Activated CD4-positive, alpha-beta T cell treated with anti-CD3 and anti-CD28 coated beads for 48 hours (primary cell): ENCODE results near the gene S100A10.

ENCODE experiments used
- DNase-seq: peaks from one replicate; pipeline ENCODE4 v3.0.0-alpha.2; 2020

The S100A10 gene

GRCh38 chr1:151985768-151986167 is 7.9 kb downstream of the S100A10 start:
- DNase-seq, result no peak

- no peak for DNase-seq
Observed at GRCh38 chr1:151985270-151985669, 8.4 kb downstream of the S100A10 start.

DNA sequence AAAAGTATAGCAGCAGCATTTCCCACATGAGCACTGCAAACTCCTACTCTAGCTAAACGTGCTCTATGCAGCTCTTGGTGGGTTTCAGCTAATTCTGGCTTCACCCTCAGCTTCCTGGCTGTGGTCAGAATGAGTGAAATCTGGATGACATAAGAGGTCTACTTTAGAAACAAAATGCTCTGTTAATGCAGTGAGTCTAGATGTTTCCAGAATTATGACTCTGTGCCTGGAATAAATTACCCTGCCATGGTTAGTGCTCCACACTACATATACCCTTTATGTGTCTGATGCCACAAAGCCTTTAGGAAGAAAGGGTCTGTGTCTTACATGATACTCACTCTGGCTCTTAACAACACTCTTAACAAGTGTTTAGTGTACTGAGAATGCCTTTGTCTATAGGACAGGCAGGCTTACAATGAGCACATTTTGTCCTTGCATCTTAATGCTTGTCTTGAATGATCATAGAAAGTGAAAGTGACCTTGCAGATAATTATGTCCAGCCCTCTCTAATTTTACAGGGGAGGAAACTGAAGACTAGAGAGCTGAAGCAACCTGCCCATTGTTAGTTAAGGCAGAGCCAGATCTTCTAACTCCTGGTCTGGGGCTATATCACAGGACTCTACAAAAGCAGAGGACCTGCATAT is 9.2 kb downstream of the S100A10 start:
- DNase-seq, result peak; percentile 49

DNA sequence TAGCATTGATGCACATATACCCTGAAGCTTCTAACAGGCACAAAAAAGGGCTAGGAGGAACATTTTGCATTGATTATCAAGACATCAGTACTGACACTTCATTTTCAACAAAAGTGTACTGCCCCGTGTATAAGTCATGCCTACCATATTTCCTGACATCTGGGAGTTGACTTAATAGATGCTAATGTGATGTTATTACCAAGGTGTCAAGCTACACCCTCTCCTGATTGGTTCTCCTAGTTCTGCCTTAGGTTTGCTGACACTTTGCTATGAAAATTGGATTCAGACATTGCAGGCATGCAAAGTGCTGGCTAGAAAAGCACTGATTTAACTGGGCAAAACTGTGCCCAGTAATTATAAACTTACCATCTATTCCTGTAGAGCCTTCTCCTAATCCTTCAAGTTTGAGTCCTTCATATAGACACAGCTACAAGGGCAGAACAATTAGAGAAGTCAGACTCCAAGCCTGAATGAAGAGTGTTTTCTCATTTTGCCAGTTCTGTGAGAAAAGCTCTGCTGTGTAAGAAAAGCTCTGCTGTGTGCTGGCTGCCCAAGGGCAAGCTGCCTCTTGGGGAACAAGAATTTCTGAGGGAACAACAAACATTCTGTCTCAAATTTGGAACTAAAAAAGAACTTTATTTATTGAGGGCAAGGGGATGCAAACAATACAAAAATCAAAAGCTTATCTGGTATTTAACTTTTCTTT is 11.2 kb downstream of the S100A10 start:
- no peak for DNase-seq

DNA sequence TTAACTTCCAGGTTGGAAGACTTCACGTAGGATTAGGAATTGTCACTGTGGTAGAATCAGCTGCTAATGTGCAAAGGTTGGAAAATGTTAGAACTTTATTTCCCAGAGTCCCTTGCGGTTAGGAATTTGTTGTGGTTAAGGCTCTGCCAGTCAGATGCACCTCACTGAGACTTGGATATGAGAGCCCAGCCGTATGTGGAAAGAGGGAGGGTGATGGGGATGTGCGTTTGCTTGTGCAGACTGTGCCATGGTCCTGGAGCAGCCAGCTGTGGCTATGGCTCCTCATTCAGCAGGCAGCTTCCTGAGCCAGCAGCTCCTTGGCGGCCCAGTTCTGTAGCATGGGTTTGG is 12.5 kb downstream of the S100A10 start:
- no peak for DNase-seq

- DNase-seq, result no peak
Observed at GRCh38 chr1:151980287-151981177, 13.1 kb downstream of the S100A10 start.

GRCh38 chr1:151978922-151979321 is 14.7 kb downstream of the S100A10 start:
- no peak for DNase-seq

GRCh38 chr1:151977662-151978230 is 15.9 kb downstream of the S100A10 start:
- DNase-seq, result no peak

DNA sequence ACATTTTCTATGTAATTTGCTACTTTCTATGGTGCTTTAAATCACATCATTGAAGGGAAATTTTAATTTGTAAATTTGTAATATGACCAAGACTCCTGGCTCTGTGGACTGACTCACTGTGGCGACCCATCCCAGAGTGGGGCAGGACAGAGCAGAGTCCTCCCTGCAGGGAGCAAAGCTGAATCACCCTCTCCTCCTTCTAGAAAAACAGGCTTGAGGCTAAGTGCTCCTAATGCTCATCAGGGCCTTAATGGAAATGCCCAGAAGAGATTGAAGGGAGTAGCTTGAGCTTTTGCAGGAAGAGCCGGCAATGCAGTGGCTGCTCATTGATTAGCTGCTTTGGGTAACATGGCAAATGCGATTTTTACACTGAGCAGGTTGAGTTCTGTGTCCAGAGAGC is 16.8 kb downstream of the S100A10 start:
- DNase-seq, result no peak

GRCh38 chr1:151976015-151976343 is 17.7 kb downstream of the S100A10 start:
- no peak for DNase-seq

GRCh38 chr1:151975311-151976014 is 18.2 kb downstream of the S100A10 start:
- no peak for DNase-seq

DNA sequence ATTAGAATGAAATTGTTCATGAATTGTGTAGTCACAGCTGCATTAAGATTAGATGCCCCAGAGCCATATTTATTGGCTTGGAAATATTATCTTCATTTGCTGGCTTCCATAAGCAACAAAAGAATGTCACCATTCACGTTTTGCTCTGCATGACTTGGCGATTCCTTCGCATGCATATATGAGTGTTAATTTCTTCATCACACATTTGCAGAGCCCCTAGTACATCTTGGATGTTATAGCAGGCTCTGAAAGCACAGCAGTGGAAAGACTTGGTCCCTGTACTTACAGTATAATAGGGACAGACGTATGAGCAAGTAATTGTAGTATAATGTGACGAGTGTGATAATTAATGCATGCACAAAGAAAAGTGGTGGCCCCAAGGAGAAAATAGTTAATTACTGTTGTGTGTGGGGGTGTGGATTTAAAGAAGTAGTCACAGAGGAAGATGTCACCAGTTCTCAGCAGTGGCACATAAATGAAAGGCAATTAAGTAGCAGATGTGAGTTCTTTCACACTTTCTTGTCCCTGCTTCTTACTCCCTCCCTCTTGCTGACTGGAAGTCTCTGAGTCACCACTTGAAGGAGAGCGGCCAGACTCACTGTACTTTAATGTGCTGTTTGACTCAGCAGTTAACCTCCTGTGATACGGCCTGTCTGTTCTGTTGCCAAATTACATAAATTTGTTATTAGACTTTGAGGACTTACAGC is 21.0 kb downstream of the S100A10 start:
- DNase-seq, result peak; percentile 53

DNA sequence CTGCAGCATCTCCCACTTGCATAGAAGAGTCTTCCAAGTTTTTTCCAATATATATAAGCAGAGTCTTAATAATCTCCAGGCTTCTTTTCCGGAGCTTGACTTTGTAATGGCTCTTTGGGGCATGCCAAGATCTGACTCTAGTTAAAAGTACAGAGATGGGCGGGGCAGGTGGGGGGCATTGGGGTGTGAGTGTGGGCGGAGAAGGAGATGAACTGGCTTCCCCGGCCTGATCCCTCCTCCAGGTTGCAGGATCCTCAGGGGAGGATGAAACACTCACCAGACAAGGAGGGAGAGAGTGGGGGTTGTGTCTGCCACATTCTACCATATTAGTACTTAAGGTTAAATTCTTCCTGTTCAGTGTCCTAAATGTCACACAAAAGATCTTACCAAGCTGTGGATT is 23.0 kb downstream of the S100A10 start:
- DNase-seq, result no peak

- no peak for DNase-seq
Observed at GRCh38 chr1:151970128-151970527, 23.5 kb downstream of the S100A10 start.

DNA sequence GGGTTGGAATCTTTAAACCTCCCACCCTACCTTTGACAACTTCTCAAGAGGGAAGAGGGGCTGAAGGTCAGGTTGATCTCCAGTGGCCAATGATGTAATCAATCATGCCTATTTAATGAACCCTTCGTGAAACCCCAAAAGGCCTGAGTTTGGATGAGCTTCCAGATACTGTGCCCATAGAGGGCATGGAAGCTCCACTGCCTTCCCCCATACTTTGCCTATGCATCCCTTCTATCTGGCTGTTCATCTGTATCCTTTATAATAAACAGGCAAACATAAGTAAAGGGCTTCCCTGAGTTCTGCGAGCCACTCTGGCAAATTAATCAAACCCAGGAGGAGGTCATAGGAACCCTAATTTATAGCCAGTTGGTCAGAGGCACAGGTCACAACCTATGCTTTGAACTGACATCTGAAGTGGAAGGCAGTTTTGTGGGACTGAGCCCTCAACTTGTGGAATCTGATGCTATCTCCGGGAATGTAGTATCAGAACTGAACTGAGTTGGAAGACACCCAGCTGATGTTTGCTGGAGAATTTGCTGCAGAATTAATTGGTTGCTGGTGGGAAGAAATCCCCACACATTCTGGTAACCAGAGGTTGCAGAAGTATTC is 24.8 kb downstream of the S100A10 start:
- no peak for DNase-seq

DNA sequence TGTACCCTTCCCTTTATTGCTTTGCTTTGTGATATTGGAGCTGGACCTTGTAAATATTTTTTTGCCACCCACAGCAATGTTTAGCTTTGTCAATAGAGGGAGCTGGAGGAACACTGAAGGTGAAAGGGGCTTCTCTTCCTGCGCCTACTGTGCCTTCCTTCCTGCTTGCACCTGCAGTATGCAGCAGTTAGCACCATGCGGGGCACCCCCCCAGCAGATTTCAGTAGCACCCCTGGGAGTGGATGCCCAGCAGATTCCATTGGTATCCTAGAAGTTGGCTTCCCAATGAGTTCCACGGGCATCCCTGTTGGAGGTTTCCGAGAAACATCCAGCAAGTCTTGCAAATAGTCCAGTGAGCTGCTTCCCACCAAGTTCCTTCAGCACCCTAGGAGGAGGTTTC is 25.6 kb downstream of the S100A10 start:
- DNase-seq, result peak; percentile 48

GRCh38 chr1:151967091-151967490 is 26.6 kb downstream of the S100A10 start:
- DNase-seq, result no peak

DNA sequence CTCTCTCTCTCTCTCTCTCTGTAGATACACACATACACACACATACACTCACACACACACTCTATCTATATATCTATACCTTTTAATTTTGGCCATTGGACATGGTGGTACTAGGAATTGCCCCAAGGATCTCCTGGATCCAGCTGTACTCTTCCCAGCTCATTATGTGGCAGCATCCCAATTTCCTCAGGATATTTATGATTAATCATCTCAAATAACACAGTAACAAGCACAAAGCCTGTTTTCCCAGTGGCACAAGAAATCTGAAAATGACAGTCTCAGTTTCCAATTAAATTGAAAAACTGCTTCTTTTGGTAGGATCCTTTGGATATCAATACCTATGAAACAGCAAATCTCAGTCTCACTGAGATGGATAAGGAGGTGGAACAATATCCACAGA is 27.6 kb downstream of the S100A10 start:
- no peak for DNase-seq

- no peak for DNase-seq
Observed at GRCh38 chr1:151964510-151964909, 29.1 kb downstream of the S100A10 start.

DNA sequence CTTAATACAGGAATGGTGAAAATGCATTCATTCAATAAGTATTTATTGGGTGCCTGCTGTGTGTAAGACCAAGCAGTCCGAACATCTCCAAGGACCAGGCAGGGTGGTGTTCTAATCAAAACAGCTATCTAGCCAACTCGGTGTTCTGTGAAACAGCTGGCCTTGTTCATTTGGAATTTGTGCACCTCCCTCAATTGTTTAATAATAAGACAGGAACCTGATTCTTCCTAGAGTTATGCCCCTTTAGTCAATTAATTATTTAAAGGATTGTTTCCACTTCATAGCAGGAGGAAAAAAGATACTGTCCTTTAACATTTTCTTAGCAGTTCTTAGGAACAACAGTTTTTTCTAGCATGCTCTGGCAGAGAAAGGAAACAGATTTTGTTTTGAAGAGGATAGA is 30.4 kb downstream of the S100A10 start:
- no peak for DNase-seq

- no peak for DNase-seq
Observed at GRCh38 chr1:151961833-151962232, 31.8 kb downstream of the S100A10 start.
